Erythroblast (primary cell): ENCODE results near the gene MFN1.

Experiments used
- GATA1 ChIP-seq: IDR thresholded peaks from 2 replicates; pipeline ENCODE4 v1.6.1; 2011; ENCODE audit warnings: low read depth, mild to moderate bottlenecking, control low read depth, low read length, moderate library complexity
- POLR2A ChIP-seq: IDR thresholded peaks from 2 replicates; pipeline ENCODE4 v1.6.1; 2011; ENCODE audit warnings: mild to moderate bottlenecking, low read length

DNA sequence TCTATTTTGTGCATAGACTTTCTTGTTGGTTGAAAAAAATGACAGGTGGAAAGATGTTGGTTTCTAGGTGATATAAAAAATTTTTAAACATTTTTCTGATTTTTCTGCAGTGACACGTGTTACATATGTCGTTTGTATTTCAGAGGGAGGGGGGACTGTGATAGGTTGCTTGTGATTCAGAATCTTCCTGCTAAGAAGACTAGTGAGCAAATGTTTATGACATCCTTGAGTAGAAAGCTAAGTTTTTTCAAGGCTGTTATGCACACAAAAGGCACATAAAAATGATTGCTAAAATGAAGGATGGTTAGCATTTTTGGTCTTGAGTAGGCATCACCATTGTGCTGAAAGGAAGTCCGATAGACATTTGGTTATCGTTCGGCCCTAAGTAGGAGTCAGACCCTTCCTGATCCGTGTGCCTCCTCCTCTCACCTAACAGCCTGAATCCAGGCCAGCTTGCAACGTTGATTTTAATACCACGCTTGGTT, 23.2 kb upstream of the MFN1 start:
- TF ChIP-seq POLR2A (no peak), GATA1 (no peak)
